ENCODE data around the gene AP3S2.

- TF ChIP-seq POLR2AphosphoS5 (IDR thresholded peaks at IDR 0.05) (peak in 3 of 4 donors; percentile 6 to 50 (median 11)), CTCF (IDR thresholded peaks at IDR 0.05) (no peak), POLR2A (IDR thresholded peaks at IDR 0.05) (no peak)
Observed at GRCh38 chr15:89812011-89812846, 81.6 kb downstream of the AP3S2 start.
